Muscle of back (tissue), 10 donors: Measurements from ENCODE around the gene SEC61G. TPM values are rescaled to one million over a fixed set of nuclear protein-coding genes. Genes with fewer than 3 reads are reported as not detected.

ENCODE experiments used
- polyA plus RNA-seq, 10 donors: library from polyadenylated mRNA; unstranded; fragments of 120-200 nt; gene quantifications; one replicate each; pipeline ENCODE4 v1.2.1, GENCODE V29; 2013; ENCODE audit not compliant: insufficient read length in 10 of 10

SEC61G gene
- polyA plus RNA-seq, 10 donors: 131 to 190 (median 156) TPM

Other genes starting within 250 kb of the SEC61G start
- gene VSTM2A, start 216.8 kb downstream of the SEC61G start, polyA plus RNA-seq: under 1 TPM in 2 of 10 donors, not detected in 8; 0.18 to 0.54 TPM